Memory B cell (primary cell): ENCODE data around the gene KRTAP5-8.

Source experiments
- ATAC-seq: fragments of 150-1000 bp; cut with Tn5 transposase; 2 replicates; pipeline ENCODE4 v1.10.0; 2021; ENCODE audit warnings: low read depth, mild to moderate bottlenecking, moderate library complexity
- DNase-seq, 2 donors: peaks; one replicate each; pipeline ENCODE4 v3.0.0; 2022; ENCODE audit warnings: low spot score in 2 of 2
- H3K27ac Mint-ChIP-seq: one replicate; pipeline ENCODE4 v1.8.0; 2022; ENCODE audit warnings: mild to moderate bottlenecking, moderate library complexity, mixed read lengths
- H3K27me3 Mint-ChIP-seq: one replicate; pipeline ENCODE4 v1.8.0; 2022; ENCODE audit warnings: mixed read lengths
- H3K36me3 Mint-ChIP-seq: one replicate; pipeline ENCODE4 v1.8.0; 2022; ENCODE audit warnings: mild to moderate bottlenecking, mixed read lengths
- H3K4me1 Mint-ChIP-seq: one replicate; pipeline ENCODE4 v1.8.0; 2022; ENCODE audit warnings: mixed read lengths
- H3K4me3 Mint-ChIP-seq: one replicate; pipeline ENCODE4 v1.8.0; 2022; ENCODE audit warnings: mild to moderate bottlenecking, moderate library complexity, mixed read lengths
- H3K9me3 Mint-ChIP-seq: one replicate; pipeline ENCODE4 v1.8.0; 2022; ENCODE audit warnings: mixed read lengths

Gene KRTAP5-8

GRCh38 chr11:71544525-71545214 is 6.8 kb downstream of the KRTAP5-8 start:
- Mint-ChIP-seq H3K9me3 (peaks cover 15% of the 10 kb centered on the region), H3K36me3 (peaks cover 16% of the 10 kb centered on the region), H3K4me3 (no peak overlapping the region), H3K4me1 (peaks cover 11% of the 10 kb centered on the region), H3K27ac (no peak overlapping the region), H3K27me3 (peaks cover 31% of the 10 kb centered on the region)
- ATAC-seq (no peak), DNase-seq (no peak)

DNA sequence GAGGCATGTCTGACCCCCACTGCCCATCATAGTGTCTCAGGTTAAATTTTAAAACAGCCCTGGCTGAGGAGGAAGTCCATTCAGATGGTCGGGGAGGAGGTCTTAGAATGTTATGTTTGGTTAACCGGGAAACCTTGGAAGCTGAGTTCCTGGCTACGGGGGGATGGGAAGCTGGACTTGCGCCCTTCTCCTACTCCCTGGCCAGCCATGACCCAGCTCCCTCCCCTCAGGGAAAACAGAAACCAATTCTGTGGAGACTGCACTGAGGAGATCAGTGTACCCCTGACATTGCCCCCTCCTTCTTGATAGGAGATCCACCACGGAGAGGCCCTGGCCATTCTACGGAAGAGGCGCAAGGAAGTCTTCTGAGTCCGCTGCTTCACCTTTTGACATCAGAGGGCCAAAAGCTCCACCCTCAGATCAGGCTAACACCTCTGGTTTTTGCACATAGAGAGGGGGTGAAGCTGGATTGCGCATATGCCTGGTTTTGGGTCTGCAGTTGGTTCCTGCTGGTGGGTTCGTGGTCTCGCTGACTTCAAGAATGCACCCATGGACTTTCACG is 7.7 kb downstream of the KRTAP5-8 start:
- H3K27ac Mint-ChIP-seq: no peak overlapping the region

GRCh38 chr11:71548120-71548519 is 10.3 kb downstream of the KRTAP5-8 start, which contains the start of gene KRTAP5-9:
Gene KRTAP5-9, plus strand, starts transcription at chr11:71548420. Its CDS starts 238 bp downstream, at chr11:71548658.
- no peak within 1 kb of the TSS for H3K4me3 Mint-ChIP-seq
- H3K27ac Mint-ChIP-seq: no peak within 1 kb of the TSS
- peaks cover 21% of the 10 kb centered on the region for H3K27me3 Mint-ChIP-seq

More for the DNA sequence above, 7.7 kb downstream of the KRTAP5-8 start:
- ATAC-seq (no peak), DNase-seq (no peak)
- peaks cover 16% of the 10 kb centered on the region for H3K4me1 Mint-ChIP-seq
- peaks cover 16% of the 10 kb centered on the region for H3K36me3 Mint-ChIP-seq
- H3K9me3 Mint-ChIP-seq: peaks cover 15% of the 10 kb centered on the region
- no peak overlapping the region for H3K4me3 Mint-ChIP-seq
- peaks cover 31% of the 10 kb centered on the region for H3K27me3 Mint-ChIP-seq

GRCh38 chr11:71548716-71549151 is 10.9 kb downstream of the KRTAP5-8 start:
- Mint-ChIP-seq H3K27ac (no peak overlapping the region), H3K4me3 (no peak overlapping the region), H3K36me3 (peaks cover 8% of the 10 kb centered on the region), H3K4me1 (peaks cover 8% of the 10 kb centered on the region), H3K9me3 (peaks cover 6% of the 10 kb centered on the region), H3K27me3 (peaks cover 21% of the 10 kb centered on the region)
- no peak for DNase-seq
- no peak for ATAC-seq

More at GRCh38 chr11:71548120-71548519, 10.3 kb downstream of the KRTAP5-8 start, which contains the start of gene KRTAP5-9:
- ATAC-seq (no peak), DNase-seq (no peak)
- Mint-ChIP-seq H3K36me3 (peaks cover 8% of the 10 kb centered on the region), H3K4me1 (peaks cover 13% of the 10 kb centered on the region), H3K9me3 (peaks cover 6% of the 10 kb centered on the region)

- peaks cover 5% of the 10 kb centered on the region for H3K4me1 Mint-ChIP-seq
- H3K27me3 Mint-ChIP-seq: peaks cover 18% of the 10 kb centered on the region
- DNase-seq (no peak), ATAC-seq (no peak)
- H3K27ac Mint-ChIP-seq: no peak overlapping the region
- no peaks in the 10 kb centered on the region for H3K9me3 Mint-ChIP-seq
- peaks cover 2% of the 10 kb centered on the region for H3K36me3 Mint-ChIP-seq
- H3K4me3 Mint-ChIP-seq: no peak overlapping the region
These were observed 13.9 kb downstream of the KRTAP5-8 start for GRCh38 chr11:71551711-71552110.

GRCh38 chr11:71554996-71555395 is 17.2 kb downstream of the KRTAP5-8 start:
- no peak overlapping the region for H3K4me3 Mint-ChIP-seq

DNA sequence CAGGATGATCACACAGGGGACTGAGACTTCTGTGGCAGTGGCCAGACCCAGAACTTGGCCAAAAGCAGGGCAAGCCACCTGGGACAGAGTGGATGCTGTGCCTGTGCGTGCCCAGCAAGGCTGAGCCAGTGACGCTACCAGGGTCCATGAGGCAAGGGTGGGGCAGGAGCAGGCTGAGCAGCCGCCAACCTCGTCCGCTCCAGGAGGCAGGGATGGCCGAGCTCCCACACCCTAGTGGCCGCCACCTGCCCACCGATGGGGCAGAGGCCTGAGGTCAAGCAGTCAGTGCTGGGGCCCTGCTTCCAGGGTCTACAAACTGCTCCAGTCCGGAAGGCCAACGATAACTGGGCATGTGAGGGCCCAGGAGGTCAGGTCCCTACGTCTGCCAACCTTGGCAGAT is 17.7 kb downstream of the KRTAP5-8 start:
- no peak for ATAC-seq
- no peaks in the 10 kb centered on the region for H3K9me3 Mint-ChIP-seq
- no peaks in the 10 kb centered on the region for H3K4me1 Mint-ChIP-seq
- no peak overlapping the region for H3K4me3 Mint-ChIP-seq
- DNase-seq: no peak
- no peak overlapping the region for H3K27ac Mint-ChIP-seq
- H3K36me3 Mint-ChIP-seq: no peaks in the 10 kb centered on the region
- H3K27me3 Mint-ChIP-seq: peaks cover 9% of the 10 kb centered on the region

More at GRCh38 chr11:71554996-71555395, 17.2 kb downstream of the KRTAP5-8 start:
- peaks cover 5% of the 10 kb centered on the region for H3K4me1 Mint-ChIP-seq
- no peak for ATAC-seq
- no peak overlapping the region for H3K27ac Mint-ChIP-seq
- H3K9me3 Mint-ChIP-seq: no peaks in the 10 kb centered on the region
- no peaks in the 10 kb centered on the region for H3K36me3 Mint-ChIP-seq
- DNase-seq: no peak
- peaks cover 9% of the 10 kb centered on the region for H3K27me3 Mint-ChIP-seq

DNA sequence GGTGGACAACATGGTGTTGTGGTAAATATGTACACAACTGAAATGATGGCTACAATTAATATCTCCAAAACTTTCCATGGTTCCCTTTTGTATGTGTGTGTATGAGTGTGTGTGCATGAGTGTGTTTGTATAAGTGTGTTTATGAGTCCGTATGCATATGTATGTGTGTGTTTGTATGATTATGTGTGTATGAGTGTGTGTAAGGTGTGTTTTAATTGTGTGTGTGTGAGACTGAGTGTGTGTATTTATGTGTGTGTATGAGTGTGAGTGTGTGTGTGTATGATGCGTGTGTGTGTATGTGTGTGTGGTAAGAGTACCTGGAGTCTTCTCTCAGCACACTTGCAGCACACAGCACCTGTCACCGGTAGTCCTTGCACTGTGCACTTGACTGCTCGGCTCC is 18.2 kb downstream of the KRTAP5-8 start:
- Mint-ChIP-seq H3K9me3 (peaks cover 2% of the 10 kb centered on the region), H3K36me3 (no peaks in the 10 kb centered on the region)
- no peak for ATAC-seq

DNA sequence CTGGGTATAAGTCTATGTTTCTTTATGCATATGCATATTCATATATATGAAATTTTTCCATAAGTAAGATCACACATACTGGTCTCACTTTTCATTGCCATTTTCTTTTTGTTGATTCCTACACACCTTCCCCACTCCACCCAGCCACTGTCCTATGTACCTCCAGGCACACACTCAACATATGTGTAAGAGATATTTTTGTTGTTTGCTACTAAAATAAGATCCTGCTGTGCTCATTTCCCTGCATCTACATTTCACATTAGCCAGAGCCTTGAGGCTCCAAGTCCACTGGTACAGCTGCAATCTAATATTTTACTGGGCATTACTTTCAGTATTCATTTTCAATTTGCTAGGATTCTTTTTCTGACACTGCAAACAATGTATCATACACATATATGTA is 19.4 kb downstream of the KRTAP5-8 start:
- H3K9me3 Mint-ChIP-seq: peaks cover 2% of the 10 kb centered on the region
- ATAC-seq: no peak

More for the DNA sequence above, 18.2 kb downstream of the KRTAP5-8 start:
- Mint-ChIP-seq H3K4me3 (no peak overlapping the region), H3K27me3 (peaks cover 11% of the 10 kb centered on the region), H3K4me1 (no peaks in the 10 kb centered on the region), H3K27ac (no peak overlapping the region)
- no peak for DNase-seq

DNA sequence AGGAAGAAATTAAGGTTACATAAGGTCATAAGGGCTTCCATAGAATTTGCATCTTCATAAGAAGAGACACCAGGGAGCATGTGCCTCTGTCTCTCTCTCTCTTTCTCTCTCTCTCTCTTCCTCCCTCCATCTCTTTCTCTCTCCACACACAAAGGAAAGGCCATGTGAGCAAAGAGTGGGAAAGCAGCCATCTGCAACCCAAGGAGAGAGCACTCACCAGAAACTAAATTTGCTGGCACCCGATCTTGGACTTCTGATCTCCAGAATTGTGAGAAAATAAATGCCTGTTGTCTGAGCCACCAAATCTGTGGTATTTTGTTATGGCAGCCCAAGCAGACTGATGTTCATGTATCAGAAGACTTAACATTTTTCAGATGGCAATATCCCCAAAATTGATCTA is 21.2 kb downstream of the KRTAP5-8 start:
- no peak for DNase-seq
- Mint-ChIP-seq H3K4me3 (no peak overlapping the region), H3K27me3 (peaks cover 19% of the 10 kb centered on the region), H3K9me3 (peaks cover 2% of the 10 kb centered on the region), H3K27ac (no peak overlapping the region), H3K36me3 (no peaks in the 10 kb centered on the region), H3K4me1 (no peaks in the 10 kb centered on the region)
- ATAC-seq: no peak

More for the DNA sequence above, 19.4 kb downstream of the KRTAP5-8 start:
- H3K36me3 Mint-ChIP-seq: no peaks in the 10 kb centered on the region
- H3K4me3 Mint-ChIP-seq: no peak overlapping the region
- H3K27me3 Mint-ChIP-seq: peaks cover 11% of the 10 kb centered on the region
- H3K27ac Mint-ChIP-seq: no peak overlapping the region
- H3K4me1 Mint-ChIP-seq: no peaks in the 10 kb centered on the region
- DNase-seq: no peak

DNA sequence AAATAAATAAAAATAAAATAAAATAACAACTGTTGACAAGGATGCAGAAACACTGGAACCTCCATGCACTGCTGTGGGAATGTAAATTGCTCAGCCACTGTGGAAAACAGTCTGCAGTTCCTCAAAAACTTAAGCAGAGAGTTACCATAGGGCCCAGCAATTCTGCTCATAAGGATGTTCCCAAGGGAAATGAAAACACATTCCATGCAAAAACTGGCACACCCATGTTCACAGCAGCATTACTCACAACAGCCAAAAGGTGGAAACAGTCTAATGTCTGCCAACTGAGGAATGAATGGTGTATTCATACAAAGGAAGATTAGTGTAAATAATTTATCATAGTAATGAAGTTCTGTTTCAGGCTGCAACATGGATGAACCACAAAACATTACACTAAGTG is 24.3 kb downstream of the KRTAP5-8 start:
- no peak for ATAC-seq
- Mint-ChIP-seq H3K36me3 (no peaks in the 10 kb centered on the region), H3K9me3 (peaks cover 2% of the 10 kb centered on the region), H3K27me3 (peaks cover 27% of the 10 kb centered on the region), H3K4me3 (no peak overlapping the region), H3K27ac (no peak overlapping the region), H3K4me1 (no peaks in the 10 kb centered on the region)
- no peak for DNase-seq

GRCh38 chr11:71563406-71563805 is 25.6 kb downstream of the KRTAP5-8 start:
- no peaks in the 10 kb centered on the region for H3K36me3 Mint-ChIP-seq
- no peak overlapping the region for H3K27ac Mint-ChIP-seq
- peaks cover 25% of the 10 kb centered on the region for H3K27me3 Mint-ChIP-seq
- peaks cover 2% of the 10 kb centered on the region for H3K9me3 Mint-ChIP-seq
- DNase-seq (no peak), ATAC-seq (no peak)
- no peak overlapping the region for H3K4me3 Mint-ChIP-seq
- no peaks in the 10 kb centered on the region for H3K4me1 Mint-ChIP-seq

GRCh38 chr11:71564430-71564829 is 26.6 kb downstream of the KRTAP5-8 start:
- H3K36me3 Mint-ChIP-seq: no peaks in the 10 kb centered on the region
- no peaks in the 10 kb centered on the region for H3K4me1 Mint-ChIP-seq
- H3K27ac Mint-ChIP-seq: no peak overlapping the region
- H3K27me3 Mint-ChIP-seq: peaks cover 25% of the 10 kb centered on the region
- DNase-seq: no peak
- ATAC-seq: no peak
- H3K4me3 Mint-ChIP-seq: no peak overlapping the region
- peaks cover 2% of the 10 kb centered on the region for H3K9me3 Mint-ChIP-seq

GRCh38 chr11:71565263-71565662 is 27.4 kb downstream of the KRTAP5-8 start, which contains the start of gene KRTAP5-10:
Gene KRTAP5-10, plus strand, starts transcription at chr11:71565563. Its CDS starts 25 bp downstream, at chr11:71565588.
- Mint-ChIP-seq H3K36me3 (no peaks in the 10 kb centered on the region), H3K9me3 (peaks cover 2% of the 10 kb centered on the region), H3K4me3 (no peak within 1 kb of the TSS), H3K27ac (no peak within 1 kb of the TSS), H3K27me3 (peaks cover 25% of the 10 kb centered on the region), H3K4me1 (no peaks in the 10 kb centered on the region)
- DNase-seq (no peak), ATAC-seq (no peak)
